Liver (tissue), 3 donors: Measurements from ENCODE around the gene TMEM8B.

Experiments
- JUND ChIP-seq, 2 donors: IDR thresholded peaks; 2 replicates each; pipeline ENCODE4 v1.6.1; 2016; ENCODE audit warnings: antibody characterized with exemption in 2 of 2
- RXRA ChIP-seq, 2 donors: IDR thresholded peaks; 2 replicates each; pipeline ENCODE4 v1.6.1; 2017 to 2018; ENCODE audit warnings: antibody characterized with exemption in 2 of 2, mild to moderate bottlenecking in 1 of 2
- SP1 ChIP-seq: IDR thresholded peaks from 2 replicates; pipeline ENCODE4 v1.6.1; 2018; ENCODE audit warnings: antibody characterized with exemption, mild to moderate bottlenecking
- TF ChIP-seq, protein P1 (sequence below): fragments of 150-350 bp; IDR thresholded peaks from 2 replicates; pipeline ENCODE4 v1.5.1; 2017; ENCODE audit warnings: improper control_type of control experiment, low read depth, low read length; ENCODE audit not compliant: missing input control
- TF ChIP-seq, protein P2 (sequence below): IDR thresholded peaks from 2 replicates; pipeline ENCODE4 v1.6.1; 2016; ENCODE audit warnings: antibody characterized with exemption
- TF ChIP-seq, protein P3 (sequence below): IDR thresholded peaks from 2 replicates; pipeline ENCODE4 v1.6.1; 2016; ENCODE audit warnings: antibody characterized with exemption, mild to moderate bottlenecking
- TF ChIP-seq, protein P4 (sequence below): IDR thresholded peaks from 2 replicates; pipeline ENCODE4 v1.6.1; 2016; ENCODE audit warnings: antibody characterized with exemption
- donor health status: healthy.
- donor health status: healthy.

- TF ChIP-seq, protein P1, sequence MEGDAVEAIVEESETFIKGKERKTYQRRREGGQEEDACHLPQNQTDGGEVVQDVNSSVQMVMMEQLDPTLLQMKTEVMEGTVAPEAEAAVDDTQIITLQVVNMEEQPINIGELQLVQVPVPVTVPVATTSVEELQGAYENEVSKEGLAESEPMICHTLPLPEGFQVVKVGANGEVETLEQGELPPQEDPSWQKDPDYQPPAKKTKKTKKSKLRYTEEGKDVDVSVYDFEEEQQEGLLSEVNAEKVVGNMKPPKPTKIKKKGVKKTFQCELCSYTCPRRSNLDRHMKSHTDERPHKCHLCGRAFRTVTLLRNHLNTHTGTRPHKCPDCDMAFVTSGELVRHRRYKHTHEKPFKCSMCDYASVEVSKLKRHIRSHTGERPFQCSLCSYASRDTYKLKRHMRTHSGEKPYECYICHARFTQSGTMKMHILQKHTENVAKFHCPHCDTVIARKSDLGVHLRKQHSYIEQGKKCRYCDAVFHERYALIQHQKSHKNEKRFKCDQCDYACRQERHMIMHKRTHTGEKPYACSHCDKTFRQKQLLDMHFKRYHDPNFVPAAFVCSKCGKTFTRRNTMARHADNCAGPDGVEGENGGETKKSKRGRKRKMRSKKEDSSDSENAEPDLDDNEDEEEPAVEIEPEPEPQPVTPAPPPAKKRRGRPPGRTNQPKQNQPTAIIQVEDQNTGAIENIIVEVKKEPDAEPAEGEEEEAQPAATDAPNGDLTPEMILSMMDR: no peak
- TF ChIP-seq SP1 (no peak), JUND (IDR thresholded peaks at IDR 0.05) (no peak), RXRA (IDR thresholded peaks at IDR 0.05) (no peak)
- TF ChIP-seq, protein P2, sequence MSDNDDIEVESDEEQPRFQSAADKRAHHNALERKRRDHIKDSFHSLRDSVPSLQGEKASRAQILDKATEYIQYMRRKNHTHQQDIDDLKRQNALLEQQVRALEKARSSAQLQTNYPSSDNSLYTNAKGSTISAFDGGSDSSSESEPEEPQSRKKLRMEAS: no peak
- TF ChIP-seq, protein P3, sequence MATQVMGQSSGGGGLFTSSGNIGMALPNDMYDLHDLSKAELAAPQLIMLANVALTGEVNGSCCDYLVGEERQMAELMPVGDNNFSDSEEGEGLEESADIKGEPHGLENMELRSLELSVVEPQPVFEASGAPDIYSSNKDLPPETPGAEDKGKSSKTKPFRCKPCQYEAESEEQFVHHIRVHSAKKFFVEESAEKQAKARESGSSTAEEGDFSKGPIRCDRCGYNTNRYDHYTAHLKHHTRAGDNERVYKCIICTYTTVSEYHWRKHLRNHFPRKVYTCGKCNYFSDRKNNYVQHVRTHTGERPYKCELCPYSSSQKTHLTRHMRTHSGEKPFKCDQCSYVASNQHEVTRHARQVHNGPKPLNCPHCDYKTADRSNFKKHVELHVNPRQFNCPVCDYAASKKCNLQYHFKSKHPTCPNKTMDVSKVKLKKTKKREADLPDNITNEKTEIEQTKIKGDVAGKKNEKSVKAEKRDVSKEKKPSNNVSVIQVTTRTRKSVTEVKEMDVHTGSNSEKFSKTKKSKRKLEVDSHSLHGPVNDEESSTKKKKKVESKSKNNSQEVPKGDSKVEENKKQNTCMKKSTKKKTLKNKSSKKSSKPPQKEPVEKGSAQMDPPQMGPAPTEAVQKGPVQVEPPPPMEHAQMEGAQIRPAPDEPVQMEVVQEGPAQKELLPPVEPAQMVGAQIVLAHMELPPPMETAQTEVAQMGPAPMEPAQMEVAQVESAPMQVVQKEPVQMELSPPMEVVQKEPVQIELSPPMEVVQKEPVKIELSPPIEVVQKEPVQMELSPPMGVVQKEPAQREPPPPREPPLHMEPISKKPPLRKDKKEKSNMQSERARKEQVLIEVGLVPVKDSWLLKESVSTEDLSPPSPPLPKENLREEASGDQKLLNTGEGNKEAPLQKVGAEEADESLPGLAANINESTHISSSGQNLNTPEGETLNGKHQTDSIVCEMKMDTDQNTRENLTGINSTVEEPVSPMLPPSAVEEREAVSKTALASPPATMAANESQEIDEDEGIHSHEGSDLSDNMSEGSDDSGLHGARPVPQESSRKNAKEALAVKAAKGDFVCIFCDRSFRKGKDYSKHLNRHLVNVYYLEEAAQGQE: no peak
- TF ChIP-seq, protein P4, sequence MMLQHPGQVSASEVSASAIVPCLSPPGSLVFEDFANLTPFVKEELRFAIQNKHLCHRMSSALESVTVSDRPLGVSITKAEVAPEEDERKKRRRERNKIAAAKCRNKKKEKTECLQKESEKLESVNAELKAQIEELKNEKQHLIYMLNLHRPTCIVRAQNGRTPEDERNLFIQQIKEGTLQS: no peak
Measured at GRCh38 chr9:35790025-35790384, 39.0 kb upstream of the TMEM8B start.
